ENCODE data around the gene HS3ST1. TPM values are rescaled to one million over a fixed set of nuclear protein-coding genes. Genes with fewer than 3 reads are reported as not detected.

Gene HS3ST1
- total RNA-seq, 1 experiment from 2014 or later, result 12.3 TPM

- POLR2A ChIA-PET (ENCODE audit: unreplicated experiment), result no interaction called here
- H3K27me3 ChIP-seq (ENCODE audit: insufficient read depth, low read depth), result no peaks in the 10 kb centered on the region
- no peaks in the 10 kb centered on the region for H3F3A ChIP-seq (ENCODE audit: insufficient read depth, low read depth)
- H3K4me1 ChIP-seq (replicated peaks; ENCODE audit: insufficient read depth), result no peaks in the 10 kb centered on the region
- H3K9me3 ChIP-seq (ENCODE audit: insufficient read depth, low read depth), result no peaks in the 10 kb centered on the region
- H2AFZ ChIP-seq, result no peak overlapping the region
- intact Hi-C loops (cut with micrococcal nuclease; ENCODE audit: unreplicated experiment), result no loop called here
- no peak for DNase-seq
- H3K79me2 ChIP-seq (ENCODE audit: low read depth), result no peaks in the 10 kb centered on the region
- no TSS peak for BruUV-seq (replicated peaks)
- CTCF ChIA-PET, result no interaction called here
- H3K9me2 ChIP-seq (ENCODE audit: insufficient read depth), result no peaks in the 10 kb centered on the region
- no peaks in the 10 kb centered on the region for H4K20me1 ChIP-seq (ENCODE audit: insufficient read depth)
- H3K4me2 ChIP-seq, result no peak overlapping the region
- H3K4me3 ChIP-seq, result no peak overlapping the region
- TF ChIP-seq, protein P1, sequence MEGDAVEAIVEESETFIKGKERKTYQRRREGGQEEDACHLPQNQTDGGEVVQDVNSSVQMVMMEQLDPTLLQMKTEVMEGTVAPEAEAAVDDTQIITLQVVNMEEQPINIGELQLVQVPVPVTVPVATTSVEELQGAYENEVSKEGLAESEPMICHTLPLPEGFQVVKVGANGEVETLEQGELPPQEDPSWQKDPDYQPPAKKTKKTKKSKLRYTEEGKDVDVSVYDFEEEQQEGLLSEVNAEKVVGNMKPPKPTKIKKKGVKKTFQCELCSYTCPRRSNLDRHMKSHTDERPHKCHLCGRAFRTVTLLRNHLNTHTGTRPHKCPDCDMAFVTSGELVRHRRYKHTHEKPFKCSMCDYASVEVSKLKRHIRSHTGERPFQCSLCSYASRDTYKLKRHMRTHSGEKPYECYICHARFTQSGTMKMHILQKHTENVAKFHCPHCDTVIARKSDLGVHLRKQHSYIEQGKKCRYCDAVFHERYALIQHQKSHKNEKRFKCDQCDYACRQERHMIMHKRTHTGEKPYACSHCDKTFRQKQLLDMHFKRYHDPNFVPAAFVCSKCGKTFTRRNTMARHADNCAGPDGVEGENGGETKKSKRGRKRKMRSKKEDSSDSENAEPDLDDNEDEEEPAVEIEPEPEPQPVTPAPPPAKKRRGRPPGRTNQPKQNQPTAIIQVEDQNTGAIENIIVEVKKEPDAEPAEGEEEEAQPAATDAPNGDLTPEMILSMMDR (conservative IDR thresholded peaks at IDR 0.05), result no peak
- TF ChIP-seq EZH2 (IDR thresholded peaks at IDR 0.05; ENCODE audit: low read depth), result no peak
- H3K36me3 ChIP-seq (ENCODE audit: low read depth), result no peaks in the 10 kb centered on the region
- no peak overlapping the region for H3K27ac ChIP-seq
These were observed 10.0 kb upstream of the HS3ST1 start for GRCh38 chr4:11438647-11439046.

- no peaks in the 10 kb centered on the region for H3K9me2 ChIP-seq (ENCODE audit: insufficient read depth)
- no peak overlapping the region for H3K27ac ChIP-seq
- no peak for DNase-seq
- no peaks in the 10 kb centered on the region for H3K36me3 ChIP-seq (ENCODE audit: low read depth)
- H3F3A ChIP-seq (ENCODE audit: insufficient read depth, low read depth), result no peaks in the 10 kb centered on the region
- peaks cover 2% of the 10 kb centered on the region; the same call in 1 of the 2 replicates for H3K4me1 ChIP-seq (replicated peaks; ENCODE audit: insufficient read depth)
- no peaks in the 10 kb centered on the region for H3K27me3 ChIP-seq (ENCODE audit: insufficient read depth, low read depth)
- CTCF ChIA-PET, result no interaction called here
- H3K9me3 ChIP-seq (ENCODE audit: insufficient read depth, low read depth), result no peaks in the 10 kb centered on the region
- POLR2A ChIA-PET (ENCODE audit: unreplicated experiment), result no interaction called here
- H3K79me2 ChIP-seq (ENCODE audit: low read depth), result peaks cover 3% of the 10 kb centered on the region; the same call in 1 of the 2 replicates
- H2AFZ ChIP-seq, result no peak overlapping the region
- no TSS peak for BruUV-seq (replicated peaks)
- TF ChIP-seq EZH2 (IDR thresholded peaks at IDR 0.05; ENCODE audit: low read depth), result no peak
- TF ChIP-seq, protein P1 (conservative IDR thresholded peaks at IDR 0.05), result no peak
- H3K4me3 ChIP-seq, result no peak overlapping the region
- H3K4me2 ChIP-seq, result no peak overlapping the region
- intact Hi-C loops (cut with micrococcal nuclease; ENCODE audit: unreplicated experiment), result no loop called here
- H4K20me1 ChIP-seq (ENCODE audit: insufficient read depth), result no peaks in the 10 kb centered on the region
These were observed 8.0 kb upstream of the HS3ST1 start for GRCh38 chr4:11436673-11437072.

- intact Hi-C loops (cut with micrococcal nuclease; ENCODE audit: unreplicated experiment), result no loop called here
- TF ChIP-seq, protein P1 (conservative IDR thresholded peaks at IDR 0.05), result no peak
- no peak for TF ChIP-seq EZH2 (IDR thresholded peaks at IDR 0.05; ENCODE audit: low read depth)
- Histone ChIP-seq H3K79me2 (ENCODE audit: low read depth) (peaks cover 8% of the 10 kb centered on the region; the same call in 1 of the 2 replicates), H3F3A (ENCODE audit: insufficient read depth, low read depth) (no peaks in the 10 kb centered on the region), H3K9me3 (ENCODE audit: insufficient read depth, low read depth) (no peaks in the 10 kb centered on the region), H3K4me3 (no peak overlapping the region), H3K27me3 (ENCODE audit: insufficient read depth, low read depth) (no peaks in the 10 kb centered on the region), H3K27ac (no peak overlapping the region), H4K20me1 (ENCODE audit: insufficient read depth) (no peaks in the 10 kb centered on the region), H3K4me2 (no peak overlapping the region), H3K9me2 (ENCODE audit: insufficient read depth) (no peaks in the 10 kb centered on the region), H3K4me1 (replicated peaks; ENCODE audit: insufficient read depth) (peaks cover 8% of the 10 kb centered on the region), H2AFZ (no peak overlapping the region), H3K36me3 (ENCODE audit: low read depth) (no peaks in the 10 kb centered on the region)
- ChIA-PET POLR2A (ENCODE audit: unreplicated experiment) (no interaction called here), CTCF (interaction anchor here (1.2 kb wide), 1 partner anchor 196 kb away, joined by 3 read pairs; no protein-coding TSS in a partner anchor)
- BruUV-seq (replicated peaks), result no TSS peak
- DNase-seq, result no peak
These were observed 7.4 kb upstream of the HS3ST1 start for GRCh38 chr4:11436084-11436483.
